CD4-positive, alpha-beta T cell treated with Interleukin-2 at 100 ng/mL for 4 hours (primary cell): ENCODE measurements around the gene CBX8.

Experiments
- DNase-seq: peaks from one replicate; pipeline ENCODE4 v3.0.0-alpha.2; 2020; ENCODE audit warnings: low spot score

Gene CBX8

DNA sequence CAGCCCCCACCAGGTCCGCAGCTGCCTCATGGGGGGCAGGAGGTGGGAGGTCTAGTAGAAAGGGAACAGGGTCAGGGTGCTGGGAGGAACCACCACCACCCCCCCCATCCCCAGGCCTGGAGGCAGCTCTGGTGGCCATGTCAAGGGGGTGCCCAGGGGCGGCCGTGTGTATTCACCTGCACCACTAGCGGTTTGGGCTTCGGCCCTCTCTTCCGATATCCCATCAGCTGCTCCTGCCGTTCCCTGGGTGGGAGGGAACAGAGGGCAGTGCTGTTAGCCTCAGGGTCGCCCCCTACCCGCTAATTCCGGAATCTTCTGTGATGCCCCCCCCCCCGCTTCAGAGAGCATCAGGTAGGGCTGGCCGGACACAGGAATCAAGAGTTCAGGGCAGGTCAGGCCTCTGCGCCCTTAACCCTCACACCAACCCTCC is 38.6 kb upstream of the CBX8 start:
- no peak for DNase-seq

DNA sequence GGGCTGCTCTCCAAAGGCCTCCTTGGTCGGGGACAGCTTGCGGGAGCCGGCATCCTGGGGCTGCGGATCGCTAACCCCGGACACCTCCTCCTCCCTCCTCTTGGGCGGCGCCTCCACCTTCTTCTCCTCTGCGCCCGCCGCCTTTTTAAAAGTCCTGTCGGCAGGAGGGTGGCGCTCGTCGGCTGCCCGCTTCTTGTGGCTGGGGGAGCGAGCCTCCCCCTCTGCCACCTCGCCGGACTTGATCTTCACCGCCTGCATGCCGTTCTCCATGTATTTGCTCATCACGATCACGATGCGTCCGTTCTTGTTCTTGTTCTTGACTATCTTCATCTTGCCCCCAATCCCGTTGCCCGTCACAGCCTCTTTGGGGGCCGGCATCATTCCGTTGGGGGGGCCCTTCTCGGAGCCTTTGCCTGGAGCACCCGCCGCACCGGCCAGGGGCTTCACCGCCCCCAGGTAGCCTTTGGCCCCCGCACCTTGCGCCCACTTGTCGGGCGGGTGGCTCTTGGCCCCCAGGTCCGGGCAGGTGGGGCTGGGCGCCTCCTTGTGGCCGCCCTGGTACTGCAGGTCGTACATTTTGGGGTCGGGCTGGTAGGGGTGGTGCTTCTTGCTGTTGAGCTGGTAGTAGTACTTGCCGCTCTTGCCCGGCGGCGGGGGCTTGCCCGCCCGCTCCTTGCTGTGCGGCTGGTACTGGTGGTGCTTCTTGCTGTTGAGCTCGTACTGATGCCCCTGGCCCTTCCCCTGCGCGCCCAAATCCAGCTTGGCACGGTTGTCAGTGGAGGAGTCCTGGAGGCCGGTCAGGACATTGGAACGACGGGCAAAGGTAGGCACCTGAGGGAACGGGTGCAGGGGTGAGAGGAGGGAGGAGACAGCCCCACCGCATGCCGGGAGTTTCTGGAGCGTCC is 37.9 kb upstream of the CBX8 start:
- peak; percentile 33 for DNase-seq

DNA sequence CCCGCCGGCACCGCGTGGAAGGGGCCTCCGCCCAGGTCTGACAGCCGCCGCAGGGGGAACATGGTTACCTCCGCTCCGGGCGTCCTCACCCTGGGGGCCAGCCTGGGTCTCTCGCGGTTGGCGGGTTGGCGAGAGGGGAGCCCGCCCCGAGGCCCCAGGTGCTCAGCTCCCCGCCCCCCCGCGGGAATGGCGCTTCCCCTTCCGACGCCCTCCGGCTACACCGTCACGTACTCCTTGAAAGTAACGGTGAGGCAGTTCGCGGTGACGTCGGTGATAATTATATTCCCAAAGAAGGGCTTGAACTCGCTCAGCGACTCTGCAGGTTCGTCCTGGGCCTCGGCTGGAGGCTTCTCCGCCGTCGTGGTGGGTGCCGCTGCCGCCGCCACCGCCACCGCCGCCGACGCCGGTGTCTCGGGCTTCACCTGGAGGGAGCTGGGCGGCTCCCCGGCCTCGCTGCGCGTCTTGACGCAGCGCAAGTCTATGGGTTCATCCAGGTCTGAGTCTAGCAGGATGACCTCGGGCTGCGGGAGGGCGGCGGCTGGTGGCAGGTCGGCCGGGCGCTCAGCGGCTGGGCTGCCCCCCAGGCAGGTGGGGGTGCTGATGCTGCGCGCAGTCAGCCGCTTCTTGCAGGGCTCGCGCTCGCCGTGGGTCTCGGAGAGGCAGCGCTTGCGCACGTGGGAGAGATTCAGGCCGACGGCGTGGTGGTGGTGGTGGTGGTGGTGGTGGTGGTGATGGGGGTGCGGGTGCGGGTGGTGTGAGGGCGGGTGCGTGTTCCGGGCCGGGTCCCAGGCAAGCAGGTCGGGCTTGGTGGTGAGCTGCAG is 37.1 kb upstream of the CBX8 start:
- DNase-seq, result no peak

DNA sequence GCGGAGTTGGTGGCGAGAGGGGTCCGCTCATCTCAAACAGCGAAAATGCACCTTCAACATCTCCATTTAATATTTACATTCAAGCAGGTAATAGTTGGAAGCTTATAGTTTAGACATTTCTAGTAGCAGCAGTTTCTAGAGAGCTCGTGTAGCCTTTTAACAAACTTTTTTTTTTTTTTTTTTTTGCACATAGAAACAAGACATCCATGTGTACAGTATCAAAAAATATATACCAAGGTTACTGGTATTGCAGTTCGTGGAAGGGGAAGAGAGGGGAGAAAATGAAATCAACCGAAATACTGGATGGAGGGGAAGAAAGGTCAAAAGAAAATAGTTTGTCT is 36.2 kb upstream of the CBX8 start:
- no peak for DNase-seq

DNA sequence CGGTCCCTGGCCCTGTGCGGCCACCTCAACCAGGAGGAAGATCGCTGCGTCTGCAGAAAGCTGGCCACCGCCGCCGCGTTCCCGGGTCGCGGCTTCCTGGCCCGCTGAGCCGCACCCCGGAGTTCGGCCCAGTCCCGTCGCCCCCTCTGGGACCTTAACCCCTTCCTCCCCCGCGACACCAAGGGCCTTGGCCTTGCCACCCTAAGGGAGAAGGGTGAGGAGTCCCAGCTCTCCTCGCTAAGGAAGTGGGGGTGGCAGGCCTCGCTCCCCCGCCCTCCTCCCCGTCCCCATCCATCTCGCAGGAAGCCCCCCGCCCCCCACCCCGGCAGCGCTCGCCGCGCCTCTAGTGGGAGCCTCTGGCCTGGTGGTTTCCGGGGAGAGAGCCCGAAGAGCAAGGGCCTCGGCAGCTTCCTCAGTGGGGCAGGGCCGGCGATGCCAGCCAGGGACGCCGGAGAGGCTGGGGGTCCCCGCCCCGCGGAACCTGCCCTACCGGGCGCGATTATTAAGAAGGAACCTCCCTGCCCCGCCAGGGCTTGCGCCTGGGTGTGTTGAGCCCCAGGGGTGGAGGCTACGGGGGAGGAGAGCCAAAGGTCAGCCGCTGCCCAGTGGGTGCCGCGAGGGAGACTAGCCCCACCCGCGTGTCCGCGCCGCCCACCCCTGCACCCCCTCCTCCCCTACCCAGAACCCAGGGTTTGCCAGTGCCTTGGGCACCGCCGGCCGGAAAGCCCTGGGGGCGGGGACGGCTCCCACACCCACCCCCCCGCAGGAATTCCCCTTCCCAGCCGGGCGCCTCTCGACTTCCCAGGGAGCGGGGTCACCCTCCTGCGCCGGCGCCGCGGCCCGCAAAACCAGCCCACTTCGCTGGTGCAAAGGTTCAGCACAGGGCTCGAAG is 35.6 kb upstream of the CBX8 start:
- DNase-seq, result no peak

DNA sequence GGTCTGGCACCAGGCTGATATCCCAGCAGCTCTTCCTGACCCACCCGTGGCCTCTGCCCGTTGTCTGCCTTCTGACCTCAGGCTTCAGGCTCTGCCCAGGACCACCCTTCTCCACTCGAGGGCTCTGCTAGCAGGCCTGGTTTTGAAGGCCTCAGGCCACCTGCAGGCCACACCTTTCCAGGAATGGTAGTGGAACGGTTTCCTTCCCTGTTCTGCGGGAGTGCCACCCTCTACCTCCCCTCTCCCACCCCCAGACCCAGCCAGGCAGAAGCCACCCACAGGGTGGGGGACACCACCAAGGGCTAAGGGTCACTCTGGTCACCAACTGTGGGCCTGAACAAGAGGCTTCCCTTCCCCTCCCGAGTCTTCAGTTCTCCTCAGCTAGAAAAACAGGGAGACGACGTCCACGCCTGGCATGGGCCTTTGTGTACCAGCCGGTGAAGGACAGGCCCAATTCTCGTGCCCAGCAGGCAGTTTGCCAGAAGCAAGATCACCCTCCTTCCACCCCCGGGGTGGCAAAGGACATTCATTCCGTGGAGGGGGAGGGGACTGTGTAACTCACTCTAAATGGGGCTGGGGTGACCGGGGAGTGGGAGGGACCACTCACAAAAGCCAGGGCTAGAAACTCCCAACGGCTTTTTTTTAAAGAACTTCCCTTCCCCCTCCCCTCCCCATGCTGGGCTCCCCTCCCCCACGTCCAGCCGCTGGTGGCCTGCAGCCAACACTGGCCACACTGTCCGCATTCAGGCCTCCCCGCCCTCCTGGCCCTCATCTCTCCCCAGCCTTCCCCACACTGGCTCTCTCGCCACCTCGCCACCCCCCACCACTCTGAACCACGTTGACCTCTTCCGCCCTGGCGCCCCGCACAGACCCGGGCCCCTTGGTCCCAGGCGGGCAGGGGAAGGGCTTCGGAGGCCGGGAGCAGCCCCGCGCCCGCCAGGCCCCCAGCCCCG is 34.7 kb upstream of the CBX8 start:
- no peak for DNase-seq

DNA sequence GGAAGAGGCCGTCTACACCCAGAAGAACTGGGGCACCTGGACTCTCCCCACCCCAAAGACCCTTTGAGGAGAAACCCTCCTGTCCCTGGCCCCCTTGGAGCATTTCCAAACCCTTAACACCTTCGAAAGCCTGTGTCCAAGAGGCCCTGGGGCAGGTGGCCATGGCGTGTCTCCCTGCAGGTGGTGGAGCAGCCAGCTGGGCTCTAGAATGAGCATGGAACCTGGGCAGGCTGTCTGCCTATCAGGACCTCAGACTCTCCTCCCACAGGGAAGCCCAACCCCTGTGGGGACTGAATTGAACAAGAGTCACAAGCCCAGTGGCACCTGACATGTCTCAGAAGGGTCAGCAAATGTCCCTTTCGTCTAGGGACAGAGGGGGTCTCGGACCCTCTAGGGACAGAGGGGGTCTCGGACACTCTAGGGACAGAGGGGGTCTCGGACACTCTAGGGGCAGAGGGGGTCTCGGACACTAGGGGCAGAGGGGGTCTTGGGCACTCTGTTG is 33.9 kb upstream of the CBX8 start:
- DNase-seq, result no peak

DNA sequence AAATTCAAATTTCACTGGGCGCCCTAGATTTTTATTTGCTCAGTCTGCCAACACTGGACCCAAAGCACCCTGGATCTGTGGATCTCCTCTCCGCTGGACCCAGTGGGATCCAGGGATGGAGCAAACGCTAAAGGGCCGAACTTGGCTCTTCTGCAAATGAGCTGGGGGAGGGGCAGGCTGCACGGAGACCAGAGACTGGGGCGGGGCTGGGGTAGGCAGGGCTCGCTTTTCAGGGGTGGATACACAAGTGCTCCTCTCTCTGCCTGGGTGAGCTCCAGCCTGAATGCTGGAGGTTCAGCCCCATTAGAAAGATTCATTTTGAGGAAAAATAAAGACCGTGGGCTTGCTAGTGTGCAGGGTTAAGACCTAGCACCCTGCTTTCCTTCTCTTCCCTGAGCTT is 33.4 kb upstream of the CBX8 start:
- no peak for DNase-seq

DNA sequence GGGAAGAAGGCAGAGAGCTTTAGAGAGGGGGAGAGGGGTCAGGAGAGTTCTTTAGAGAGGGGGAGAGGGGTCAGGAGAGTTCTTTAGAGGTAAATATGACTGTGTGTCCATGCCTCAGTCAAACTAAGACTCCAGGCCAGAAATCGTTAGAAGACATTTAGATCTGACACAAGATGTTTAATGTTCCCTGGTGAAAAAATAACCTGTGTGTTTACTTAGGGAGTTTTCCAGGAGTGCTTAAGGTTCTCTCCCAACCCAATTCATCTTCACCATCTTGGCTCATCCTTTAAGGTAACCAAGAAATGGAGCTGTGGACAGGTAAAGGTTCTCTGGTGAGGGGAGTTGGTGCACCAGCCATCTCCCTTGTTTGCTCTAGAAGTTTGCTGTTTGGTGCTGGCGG is 32.6 kb upstream of the CBX8 start:
- DNase-seq, result no peak

DNA sequence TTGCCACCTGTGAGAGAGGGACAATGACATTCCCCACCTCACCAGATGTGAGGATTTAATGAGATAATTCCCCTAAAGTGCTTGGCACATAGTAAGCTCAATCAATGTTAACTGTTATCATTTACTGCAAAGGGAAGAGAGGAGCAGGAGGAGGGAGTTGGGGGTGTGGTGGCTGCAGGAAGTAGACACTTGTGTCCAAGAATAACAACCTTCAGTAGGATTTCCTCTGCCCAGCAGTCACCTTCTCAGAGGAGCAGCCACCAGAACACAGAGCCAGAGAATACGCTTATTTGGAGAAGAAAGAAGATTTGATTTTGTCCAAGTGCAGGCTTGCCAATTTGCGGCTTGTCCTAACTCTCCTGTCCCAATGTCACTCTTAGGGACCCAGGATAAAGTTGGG is 32.1 kb upstream of the CBX8 start:
- DNase-seq, result no peak

DNA sequence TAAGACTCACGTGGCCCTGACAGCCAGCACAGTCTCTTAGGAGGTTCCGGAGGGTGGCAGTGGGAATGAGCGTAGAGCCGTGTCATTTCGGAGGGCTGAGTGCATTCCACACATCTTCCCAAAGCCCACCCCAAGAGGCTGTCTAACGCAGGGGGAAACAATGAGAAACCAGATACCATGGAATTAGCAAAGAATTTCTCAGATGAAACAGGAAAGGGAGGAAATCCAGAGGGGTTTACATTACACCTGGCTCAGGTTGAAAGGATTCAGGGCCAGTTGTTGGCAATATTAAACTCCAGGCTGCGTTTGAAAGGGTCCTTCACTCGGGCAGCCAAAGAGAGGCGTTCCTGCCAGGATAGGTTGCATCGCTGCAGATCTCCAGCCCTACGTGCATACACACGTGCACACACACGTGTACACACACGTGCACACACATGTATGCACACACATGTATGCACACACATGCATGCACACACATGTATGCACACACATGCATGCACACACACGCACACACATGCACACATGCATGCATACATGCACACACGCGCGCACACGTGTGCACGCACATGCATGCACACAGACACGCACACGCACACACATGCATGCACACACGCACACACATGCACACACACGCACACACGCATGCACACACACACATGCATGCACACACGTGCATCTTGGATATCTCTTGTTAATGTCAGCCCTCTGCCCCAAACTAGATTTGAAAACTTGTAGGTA is 30.1 kb upstream of the CBX8 start:
- no peak for DNase-seq

DNA sequence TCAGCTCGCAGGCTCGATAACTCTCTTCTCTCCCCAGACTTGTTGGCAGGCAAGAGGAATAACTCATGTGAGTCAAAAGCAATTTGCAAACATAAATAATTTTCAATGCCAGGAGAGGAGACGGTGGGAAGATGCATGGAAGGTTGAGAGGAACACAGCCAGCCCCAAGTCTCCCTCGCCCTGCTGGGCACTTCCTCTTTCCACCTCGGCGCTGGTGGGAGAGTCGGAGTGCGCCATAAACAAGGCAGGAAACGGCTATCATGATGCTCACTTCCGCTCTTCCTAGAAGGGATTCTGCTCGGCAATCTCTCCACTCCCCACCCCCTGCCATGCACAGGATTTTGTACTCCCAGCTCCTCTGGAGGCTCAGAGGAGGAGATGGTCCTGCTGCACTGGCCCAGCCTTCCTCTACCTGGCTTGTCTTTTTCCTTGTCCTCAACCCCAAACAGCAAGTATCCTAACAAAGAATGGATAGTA is 29.4 kb upstream of the CBX8 start:
- no peak for DNase-seq

DNA sequence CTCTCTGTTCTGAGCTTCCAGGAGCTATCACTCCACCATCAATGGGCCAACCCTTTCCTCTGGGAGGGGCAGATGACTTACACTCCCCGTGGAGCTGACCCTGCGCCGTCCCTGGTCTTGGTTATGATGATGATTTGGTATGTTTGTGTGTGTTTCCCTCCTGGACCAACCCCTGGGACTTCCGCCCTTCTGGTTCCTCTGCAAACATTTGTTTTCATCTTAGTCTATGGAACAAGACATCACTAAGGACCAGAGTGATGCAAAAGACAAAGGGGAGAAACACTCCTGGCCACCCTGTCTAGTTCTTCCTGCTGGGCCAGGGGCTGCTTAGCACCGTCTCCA is 28.7 kb upstream of the CBX8 start:
- no peak for DNase-seq

DNA sequence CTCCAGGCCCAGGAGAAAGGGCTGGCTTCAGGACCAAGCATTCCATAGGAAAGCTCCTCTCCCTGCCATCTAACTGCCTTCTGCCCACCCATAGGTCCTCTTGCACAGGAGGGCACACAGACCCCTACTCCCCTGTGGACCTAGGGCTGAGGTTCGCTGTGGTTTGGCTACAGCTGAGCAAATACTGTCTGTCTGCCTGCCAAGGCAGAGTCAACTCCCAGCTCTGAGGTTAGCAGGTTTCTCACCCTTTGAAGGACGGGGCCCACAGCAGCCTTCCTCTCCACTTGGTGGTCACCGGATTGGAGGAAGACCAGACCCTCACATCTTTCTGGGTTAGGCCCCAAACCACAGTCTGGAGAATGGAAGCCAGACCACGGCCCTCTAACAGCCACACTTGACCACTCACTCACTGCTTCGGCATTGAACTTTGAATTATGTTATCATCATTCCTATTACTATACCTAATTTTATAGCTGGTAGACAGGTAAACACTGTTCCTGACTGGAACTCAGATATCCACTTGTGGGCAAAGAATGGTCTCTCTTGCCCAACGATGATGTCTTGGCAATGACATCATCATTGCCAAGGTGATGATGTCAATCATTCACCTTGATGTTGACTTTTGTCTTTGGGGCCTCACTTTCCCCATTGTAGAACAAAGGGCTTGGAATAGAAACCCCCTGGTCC is 28.2 kb upstream of the CBX8 start:
- no peak for DNase-seq

DNA sequence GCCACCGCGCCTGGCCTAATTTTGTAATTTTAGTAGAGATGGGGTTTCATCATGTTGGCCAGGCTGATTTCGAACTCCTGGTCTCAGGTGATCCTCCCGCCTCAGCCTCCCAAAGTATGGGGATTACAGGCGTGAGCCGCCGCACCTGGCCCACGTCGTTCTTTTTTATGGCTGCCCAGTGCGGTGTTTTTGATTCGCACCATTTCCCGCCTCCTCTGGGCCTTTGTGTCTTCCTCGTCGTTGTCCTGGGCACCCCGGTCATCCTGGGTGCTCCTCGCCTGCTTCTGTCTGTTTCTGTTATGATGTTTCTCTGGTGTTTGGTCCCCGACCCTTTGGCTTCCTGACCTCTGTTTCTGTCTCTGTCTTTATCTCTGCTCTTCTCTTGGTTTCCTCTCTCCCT is 27.4 kb upstream of the CBX8 start:
- no peak for DNase-seq

DNA sequence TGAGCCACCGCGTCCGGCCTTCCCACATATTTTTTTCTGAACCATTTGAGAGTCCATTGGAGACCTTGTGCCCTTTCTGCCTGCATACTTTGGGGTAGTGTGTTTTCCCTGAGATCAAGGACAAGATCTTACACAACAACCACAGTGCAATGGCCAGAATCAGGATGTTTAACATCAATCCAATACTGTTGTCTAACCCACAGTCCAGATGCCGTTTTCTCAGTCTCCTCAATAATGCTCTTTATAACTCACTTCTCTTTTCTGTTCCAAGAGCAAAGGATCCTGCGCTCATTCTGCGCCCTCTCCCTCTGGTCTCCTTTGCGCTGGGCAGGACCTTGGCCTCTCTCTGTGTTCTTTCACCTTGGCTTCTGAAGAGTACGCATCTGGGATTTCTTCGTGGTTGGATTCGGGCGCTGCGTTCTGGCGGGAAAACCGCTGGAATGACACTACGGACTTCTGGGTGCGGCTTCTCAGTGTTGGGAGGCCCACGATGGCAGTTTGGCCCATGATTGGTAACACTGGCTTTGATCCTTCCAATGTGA is 25.8 kb upstream of the CBX8 start:
- DNase-seq, result no peak

DNA sequence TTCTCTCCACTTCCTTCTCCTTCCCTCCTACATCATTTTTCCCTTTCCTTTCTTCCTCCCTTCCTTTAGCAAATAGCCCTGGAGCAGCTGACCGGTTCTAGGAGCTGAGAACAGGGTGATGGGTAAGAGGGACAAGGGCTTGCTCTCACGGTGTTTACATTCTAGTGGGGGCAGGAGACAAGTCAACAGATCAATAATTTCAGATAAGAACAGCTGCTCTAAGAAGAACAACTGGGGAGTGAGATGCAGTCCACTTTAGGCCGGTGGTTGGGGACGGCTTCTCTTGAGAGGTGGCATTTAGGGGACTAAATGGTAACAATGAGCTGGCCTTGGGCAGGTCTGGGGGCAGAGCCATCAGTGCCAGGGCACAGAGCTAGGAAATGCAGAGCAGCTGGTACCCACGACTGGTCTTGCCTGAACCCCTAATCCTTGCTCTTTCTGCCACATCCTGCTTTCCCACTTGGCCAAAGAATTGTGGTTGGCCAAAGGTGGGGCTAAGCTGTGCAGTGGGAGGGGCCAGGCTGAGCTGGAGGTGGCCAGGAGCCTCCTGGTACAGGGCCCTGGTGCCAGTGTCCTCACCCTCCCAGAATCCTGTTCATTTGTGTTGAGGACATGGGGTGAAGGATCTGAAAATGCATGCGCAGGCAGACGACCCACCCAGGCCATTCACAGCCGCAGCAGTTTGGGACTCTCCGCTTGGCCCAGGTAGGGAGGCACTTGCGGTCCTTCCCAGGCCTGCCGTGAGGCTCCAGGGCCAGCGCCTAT is 24.6 kb upstream of the CBX8 start:
- no peak for DNase-seq

DNA sequence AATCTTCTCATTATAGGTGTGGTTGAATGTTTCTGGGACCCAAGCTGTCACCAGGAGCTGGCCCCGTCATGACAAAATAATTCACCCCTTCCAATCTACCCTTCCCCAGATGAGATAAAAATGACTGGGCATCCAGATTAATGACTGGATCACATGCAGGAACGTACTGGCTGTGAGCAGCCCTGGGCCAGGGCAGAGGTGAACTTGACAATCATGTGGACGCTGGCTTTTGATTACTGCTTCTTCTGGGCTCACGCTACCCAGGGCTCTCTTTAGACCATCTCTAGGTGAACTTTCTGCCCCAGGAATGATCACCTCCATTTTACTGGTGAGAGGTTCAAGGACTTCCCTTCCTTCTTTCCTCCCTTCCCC is 24.1 kb upstream of the CBX8 start:
- DNase-seq, result no peak
